Measurements from ENCODE around the gene DCLK1.

- TF ChIP-seq POLR2A (IDR thresholded peaks at IDR 0.05) (no peak), POLR2AphosphoS5 (IDR thresholded peaks at IDR 0.05; ENCODE audit: insufficient read depth in 1 of 2, low read depth in 1 of 2) (no peak)
Observed at GRCh38 chr13:36126491-36126890, 4.7 kb downstream of the DCLK1 start.

Data from vagina (tissue), 2 donors.